SH-SY5Y (cell line): Measurements from ENCODE around the gene LETM1.

Experiments used
- GATA2 ChIP-seq: IDR thresholded peaks from 2 replicates; pipeline ENCODE4 v1.6.1; 2011; ENCODE audit warnings: mild to moderate bottlenecking, low read depth, low read length
- GATA3 ChIP-seq: IDR thresholded peaks from 2 replicates; pipeline ENCODE4 v1.6.1; 2011; ENCODE audit warnings: low read depth, mild to moderate bottlenecking, low read length, moderate library complexity

DNA sequence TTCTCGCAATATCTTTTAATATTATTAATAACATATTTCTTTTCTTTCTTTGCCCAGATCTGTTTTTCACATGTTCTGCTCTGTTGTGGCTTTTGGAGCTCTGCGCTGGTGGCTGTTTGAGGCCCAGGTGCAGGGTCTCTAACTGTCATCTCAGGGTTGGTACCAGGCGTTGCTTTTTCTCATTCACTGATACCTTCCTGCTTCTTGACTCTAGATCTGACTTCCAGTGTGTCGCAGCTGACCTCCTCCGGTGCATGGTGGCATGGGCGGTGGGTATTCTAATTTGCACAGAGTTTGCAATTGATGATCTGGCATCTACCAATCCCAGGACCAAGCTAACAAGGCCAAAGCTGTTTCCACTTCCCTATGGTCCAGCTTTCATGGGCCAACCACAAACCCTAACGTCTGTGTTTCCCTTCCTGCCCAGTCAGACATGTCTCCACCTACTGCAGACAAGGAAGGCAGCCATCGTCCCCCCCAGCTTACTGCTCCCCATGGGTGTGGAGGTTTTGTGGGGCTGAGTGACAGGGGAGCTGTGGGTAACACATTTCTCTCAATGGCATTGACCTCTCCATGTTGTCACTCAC lies 25.2 kb downstream of the LETM1 start:
- TF ChIP-seq GATA3 (no peak), GATA2 (no peak)
